Activated B cell treated with CpG ODN at 0.5 μM for 24 hours (primary cell): ENCODE measurements around the gene FAM50B. TPM values are rescaled to one million over a fixed set of nuclear protein-coding genes. Genes with fewer than 3 reads are reported as not detected.
A peak's percentile ranks its signal among the peaks of the same experiment; 100 is the strongest.

Experiments used
- ATAC-seq: fragments of 200-7000 bp; cut with Tn5 transposase; one replicate; pipeline ENCODE4 v1.10.0; 2021; ENCODE audit warnings: low read depth, mild to moderate bottlenecking, moderate library complexity
- CTCF ChIA-PET: fragments of 350-600 bp; sonication (Branson Sonifier 250); formaldehyde crosslinking; loops from one replicate; lab custom pipeline; 2021; ENCODE audit warnings: antibody characterized with exemption; lab: Charles Lee
- POLR2A ChIA-PET: fragments of 350-600 bp; sonication (Branson Sonifier 250); formaldehyde crosslinking; loops from one replicate; lab custom pipeline; 2021; ENCODE audit warnings: antibody characterized with exemption; lab: Charles Lee
- DNase-seq: peaks from one replicate; pipeline ENCODE4 v3.0.0; 2022
- H3K27ac Mint-ChIP-seq: one replicate; pipeline ENCODE4 v1.8.0; 2020; ENCODE audit warnings: mixed read lengths
- H3K27me3 Mint-ChIP-seq: one replicate; pipeline ENCODE4 v1.8.0; 2021; ENCODE audit warnings: mixed read lengths
- H3K36me3 Mint-ChIP-seq: one replicate; pipeline ENCODE4 v1.8.0; 2021; ENCODE audit warnings: low read depth, mixed read lengths
- H3K4me1 Mint-ChIP-seq: one replicate; pipeline ENCODE4 v1.8.0; 2021; ENCODE audit warnings: mixed read lengths
- H3K4me3 Mint-ChIP-seq: one replicate; pipeline ENCODE4 v1.8.0; 2020; ENCODE audit warnings: mild to moderate bottlenecking, mixed read lengths
- H3K9me3 Mint-ChIP-seq: one replicate; pipeline ENCODE4 v1.8.0; 2020; ENCODE audit warnings: mixed read lengths
- intact Hi-C: fragments of 100-400 bp; cut with micrococcal nuclease; formaldehyde crosslinking; loops from one replicate; pipeline ENCODE4 v1.15.1; 2024
- total RNA-seq: library from RNA; stranded (reverse); gene quantifications from 2 replicates; pipeline ENCODE4 v1.2.3, GENCODE V29; 2022
- TF ChIP-seq, protein P1 (sequence below): fragments of 200-600 bp; IDR thresholded peaks from one replicate; pipeline ENCODE4 v1.8.0; 2022; ENCODE audit warnings: antibody characterized with exemption, mild to moderate bottlenecking

Gene FAM50B, protein sequence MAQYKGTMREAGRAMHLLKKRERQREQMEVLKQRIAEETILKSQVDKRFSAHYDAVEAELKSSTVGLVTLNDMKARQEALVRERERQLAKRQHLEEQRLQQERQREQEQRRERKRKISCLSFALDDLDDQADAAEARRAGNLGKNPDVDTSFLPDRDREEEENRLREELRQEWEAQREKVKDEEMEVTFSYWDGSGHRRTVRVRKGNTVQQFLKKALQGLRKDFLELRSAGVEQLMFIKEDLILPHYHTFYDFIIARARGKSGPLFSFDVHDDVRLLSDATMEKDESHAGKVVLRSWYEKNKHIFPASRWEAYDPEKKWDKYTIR
- 7.6 and 8.1 TPM in 2 replicates for total RNA-seq

DNA sequence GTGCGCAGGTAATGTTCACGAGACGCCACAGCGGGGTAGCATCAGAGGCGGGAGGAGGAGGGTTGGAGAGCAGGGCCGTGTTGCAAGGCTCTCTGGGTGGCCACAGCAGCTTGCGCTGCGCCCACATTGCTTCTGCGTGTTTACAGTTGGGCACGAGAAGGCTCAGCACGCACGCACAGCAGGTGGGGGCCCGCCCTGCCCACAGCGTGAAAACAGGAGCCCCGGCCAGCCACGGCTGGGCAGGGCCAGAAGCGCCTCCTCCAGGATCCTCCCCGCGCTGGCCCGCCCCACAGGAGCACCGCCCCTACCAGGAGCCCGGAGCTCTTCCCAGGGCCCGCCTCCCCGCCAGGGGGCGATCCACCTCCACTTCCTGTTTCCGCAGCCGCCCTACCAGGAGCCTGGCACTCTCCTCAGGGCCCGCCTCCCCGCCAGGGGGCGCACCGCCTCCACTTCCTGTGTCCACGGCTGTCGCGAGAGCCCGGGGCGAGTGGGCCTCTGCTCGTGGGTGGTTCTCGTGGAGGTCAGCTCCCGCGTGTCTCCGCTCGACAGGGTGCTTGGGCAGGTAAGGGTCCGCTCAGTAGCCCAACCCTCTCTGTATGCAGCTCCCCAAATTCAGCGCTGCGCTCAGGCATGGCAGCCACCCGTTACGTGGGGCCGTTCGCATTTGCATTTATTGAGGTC, at the start of gene FAM50B:
FAM50B (plus strand) TSS at position 449 of the 681 bp plus-strand sequence. CDS start 439 bp downstream, outside the sequence.
- ATAC-seq (peak; percentile 95), DNase-seq (peak; percentile 86)
- no peaks in the 10 kb centered on the region for H3K27me3 Mint-ChIP-seq
- ChIA-PET CTCF (interaction anchor here (0.6 to 3.7 kb wide), 20 partner anchors 13 to 304 kb away, joined by 3 to 18 read pairs (median 4); partner anchors contain the start of gene PXDC1), POLR2A (interaction anchor here (0.6 to 2.8 kb wide), 13 partner anchors 45 to 172 kb away, joined by 3 to 23 read pairs (median 4); partner anchors contain the start of gene PXDC1)
- H3K4me1 Mint-ChIP-seq, result peaks cover 22% of the 10 kb centered on the region
- intact Hi-C loops, result loop anchor here (1.0 to 5.0 kb wide), 7 partner anchors 44 to 307 kb away; partner anchors contain the start of gene ECI2
- TF ChIP-seq, protein P1, sequence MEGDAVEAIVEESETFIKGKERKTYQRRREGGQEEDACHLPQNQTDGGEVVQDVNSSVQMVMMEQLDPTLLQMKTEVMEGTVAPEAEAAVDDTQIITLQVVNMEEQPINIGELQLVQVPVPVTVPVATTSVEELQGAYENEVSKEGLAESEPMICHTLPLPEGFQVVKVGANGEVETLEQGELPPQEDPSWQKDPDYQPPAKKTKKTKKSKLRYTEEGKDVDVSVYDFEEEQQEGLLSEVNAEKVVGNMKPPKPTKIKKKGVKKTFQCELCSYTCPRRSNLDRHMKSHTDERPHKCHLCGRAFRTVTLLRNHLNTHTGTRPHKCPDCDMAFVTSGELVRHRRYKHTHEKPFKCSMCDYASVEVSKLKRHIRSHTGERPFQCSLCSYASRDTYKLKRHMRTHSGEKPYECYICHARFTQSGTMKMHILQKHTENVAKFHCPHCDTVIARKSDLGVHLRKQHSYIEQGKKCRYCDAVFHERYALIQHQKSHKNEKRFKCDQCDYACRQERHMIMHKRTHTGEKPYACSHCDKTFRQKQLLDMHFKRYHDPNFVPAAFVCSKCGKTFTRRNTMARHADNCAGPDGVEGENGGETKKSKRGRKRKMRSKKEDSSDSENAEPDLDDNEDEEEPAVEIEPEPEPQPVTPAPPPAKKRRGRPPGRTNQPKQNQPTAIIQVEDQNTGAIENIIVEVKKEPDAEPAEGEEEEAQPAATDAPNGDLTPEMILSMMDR, result peak; percentile 63
- peak within 1 kb of the TSS; percentile 80 for H3K27ac Mint-ChIP-seq
- no peaks in the 10 kb centered on the region for H3K9me3 Mint-ChIP-seq
- peak within 1 kb of the TSS; percentile 80 for H3K4me3 Mint-ChIP-seq
- H3K36me3 Mint-ChIP-seq, result no peaks in the 10 kb centered on the region

DNA sequence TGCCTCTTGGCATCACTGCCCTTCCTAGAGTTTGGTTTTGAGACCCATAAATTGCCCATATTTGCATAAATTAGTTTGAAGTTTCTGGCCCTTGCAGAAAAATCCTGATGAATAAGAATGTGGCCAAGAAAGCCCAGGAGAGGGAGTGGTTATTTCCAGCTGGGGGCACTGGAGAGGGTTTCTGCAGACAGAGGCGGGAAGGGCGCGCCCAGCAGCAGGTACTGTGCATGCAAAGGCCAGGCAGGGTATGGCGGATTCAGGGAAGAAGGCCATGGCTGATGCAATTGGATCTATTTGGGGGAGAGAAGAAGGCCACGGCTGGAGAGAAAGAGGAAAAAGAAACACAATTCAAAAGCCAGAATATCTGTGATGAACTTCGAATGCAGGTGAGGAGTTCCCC, 49.5 kb upstream of the FAM50B start:
- H3K9me3 Mint-ChIP-seq, result no peaks in the 10 kb centered on the region
- H3K4me3 Mint-ChIP-seq, result no peak overlapping the region
- no peak overlapping the region for H3K27ac Mint-ChIP-seq
- TF ChIP-seq, protein P1, result no peak
- CTCF ChIA-PET, result no interaction called here
- H3K27me3 Mint-ChIP-seq, result no peaks in the 10 kb centered on the region
- no peak for DNase-seq
- POLR2A ChIA-PET, result no interaction called here
- intact Hi-C loops, result loop anchor here (5.0 kb wide), 2 partner anchors 32 to 978 kb away; partner anchors contain the start of gene CDYL
- no peak for ATAC-seq
- peaks cover 53% of the 10 kb centered on the region for H3K4me1 Mint-ChIP-seq
- H3K36me3 Mint-ChIP-seq, result no peaks in the 10 kb centered on the region

DNA sequence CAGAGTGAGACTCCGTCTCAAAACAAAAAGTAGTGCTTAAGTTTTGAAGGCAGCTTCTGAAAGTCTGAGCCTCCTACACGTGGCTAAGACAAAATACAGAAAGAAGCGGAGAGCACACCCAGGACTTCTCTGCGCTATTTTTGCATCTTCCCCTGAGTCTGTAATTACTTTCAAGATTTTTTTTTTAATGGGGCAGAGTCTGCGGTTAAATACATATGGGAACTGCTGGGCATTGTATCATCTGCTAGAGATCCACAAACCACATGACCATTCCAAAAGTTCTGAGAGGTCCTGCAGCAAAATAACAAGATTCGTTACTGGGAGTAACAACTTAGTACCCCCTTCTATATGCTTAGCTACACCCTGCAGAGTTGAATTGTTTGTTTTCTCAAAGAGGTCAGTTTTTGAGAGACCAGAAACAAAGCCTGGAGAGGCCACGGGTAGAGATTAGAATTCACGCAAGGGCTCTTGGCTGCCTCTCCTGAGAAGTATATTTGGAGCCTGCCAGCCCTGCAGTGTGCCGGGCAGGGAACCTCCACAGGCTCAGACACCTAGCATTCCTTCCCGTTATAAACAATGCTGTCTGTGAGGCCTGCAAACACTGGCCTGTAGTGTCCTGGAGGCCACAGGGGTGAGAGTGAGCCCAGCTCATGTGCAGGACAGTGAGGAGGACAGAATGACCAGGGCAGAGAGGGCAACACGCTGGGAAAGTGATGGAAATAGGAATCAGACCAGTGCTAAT, 48.2 kb upstream of the FAM50B start:
- intact Hi-C loops, result loop anchor here (5.0 kb wide), 2 partner anchors 34 to 976 kb away; partner anchors contain the start of gene CDYL
- H3K4me1 Mint-ChIP-seq, result peaks cover 53% of the 10 kb centered on the region
- no peak overlapping the region for H3K4me3 Mint-ChIP-seq
- DNase-seq, result no peak
- ChIA-PET POLR2A (interaction anchor here (1.0 to 1.4 kb wide), 2 partner anchors 10 to 55 kb away, joined by 4 to 5 read pairs; no protein-coding TSS in a partner anchor), CTCF (no interaction called here)
- H3K36me3 Mint-ChIP-seq, result no peaks in the 10 kb centered on the region
- TF ChIP-seq, protein P1, result no peak
- H3K27ac Mint-ChIP-seq, result no peak overlapping the region
- ATAC-seq, result no peak
- no peaks in the 10 kb centered on the region for H3K27me3 Mint-ChIP-seq
- H3K9me3 Mint-ChIP-seq, result no peaks in the 10 kb centered on the region

DNA sequence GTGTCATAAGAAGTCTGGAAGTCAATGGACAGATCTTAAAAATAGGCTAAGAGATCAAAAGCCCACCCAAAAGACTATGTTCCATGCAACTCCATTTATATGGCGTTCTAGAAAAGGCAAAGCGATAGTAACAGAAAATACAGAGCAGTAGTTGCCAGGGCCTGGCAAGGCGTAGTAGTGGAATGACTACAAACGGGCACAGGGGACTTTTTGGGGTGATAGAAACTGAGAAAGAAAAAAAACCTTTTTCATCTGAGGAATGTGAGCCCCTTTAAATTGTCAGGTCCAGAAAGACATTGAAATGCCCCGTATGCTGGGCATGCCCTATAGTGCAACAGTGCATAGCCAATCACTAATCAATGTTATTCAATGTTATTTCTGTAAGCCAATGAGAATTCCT, 47.2 kb upstream of the FAM50B start:
- no peak overlapping the region for H3K4me3 Mint-ChIP-seq
- H3K27ac Mint-ChIP-seq, result no peak overlapping the region
- no peak for DNase-seq
- peaks cover 53% of the 10 kb centered on the region for H3K4me1 Mint-ChIP-seq
- ATAC-seq, result peak; percentile 19
- intact Hi-C loops, result loop anchor here (5.0 kb wide), 2 partner anchors 35 to 975 kb away; partner anchors contain the start of gene CDYL
- POLR2A ChIA-PET, result interaction anchor here (1.0 kb wide), 1 partner anchor 56 kb away, joined by 4 read pairs; no protein-coding TSS in a partner anchor
- H3K36me3 Mint-ChIP-seq, result no peaks in the 10 kb centered on the region
- no peaks in the 10 kb centered on the region for H3K27me3 Mint-ChIP-seq
- H3K9me3 Mint-ChIP-seq, result no peaks in the 10 kb centered on the region
- CTCF ChIA-PET, result no interaction called here
- TF ChIP-seq, protein P1, result no peak
